Loucy (cell line): ENCODE measurements around the gene SLC43A3.

Source experiments
- H2AFZ ChIP-seq: fragments of 200-600 bp; sonication (generic); 2 replicates; pipeline ENCODE4 v1.6.0; 2016; ENCODE audit warnings: antibody characterized with exemption, mild to moderate bottlenecking, low read length, moderate library complexity
- H3F3A ChIP-seq: fragments of 200-600 bp; 2 replicates; pipeline ENCODE4 v1.6.0; 2016; ENCODE audit warnings: antibody characterized with exemption, low read depth, mild to moderate bottlenecking
- H3K27me3 ChIP-seq: fragments of 200-600 bp; sonication (generic); 2 replicates; pipeline ENCODE4 v1.6.1; 2014; ENCODE audit warnings: low read length, mild to moderate bottlenecking; ENCODE audit not compliant: insufficient read depth, poor library complexity, severe bottlenecking
- H3K36me3 ChIP-seq: fragments of 200-600 bp; sonication (generic); 2 replicates; pipeline ENCODE4 v1.6.1; 2016; ENCODE audit warnings: low read length; ENCODE audit not compliant: insufficient read depth
- H3K4me1 ChIP-seq: fragments of 200-600 bp; sonication (generic); 2 replicates; pipeline ENCODE4 v1.5.1; 2014; ENCODE audit warnings: low read length, mild to moderate bottlenecking; ENCODE audit not compliant: insufficient read depth, poor library complexity, severe bottlenecking
- H3K4me2 ChIP-seq: fragments of 200-600 bp; sonication (generic); 2 replicates; pipeline ENCODE4 v1.6.0; 2014; ENCODE audit warnings: antibody characterized with exemption, low read length, low read depth, mild to moderate bottlenecking; ENCODE audit not compliant: poor library complexity, severe bottlenecking
- H3K4me3 ChIP-seq: fragments of 200-600 bp; sonication (generic); 2 replicates; pipeline ENCODE4 v1.5.1; 2014; ENCODE audit warnings: low read length, mild to moderate bottlenecking, mixed read lengths; ENCODE audit not compliant: poor library complexity, severe bottlenecking
- H3K79me2 ChIP-seq: fragments of 200-600 bp; sonication (generic); 2 replicates; pipeline ENCODE4 v1.6.1; 2014; ENCODE audit warnings: low read length; ENCODE audit not compliant: insufficient read depth
- H3K9ac ChIP-seq: fragments of 200-600 bp; sonication (generic); 2 replicates; pipeline ENCODE4 v1.6.0; 2014; ENCODE audit warnings: mild to moderate bottlenecking, low read depth, low read length, moderate library complexity; ENCODE audit not compliant: poor library complexity, severe bottlenecking
- H3K9me2 ChIP-seq: fragments of 200-600 bp; sonication (generic); replicated peaks from 2 replicates; pipeline ENCODE4 v1.6.1; 2016; ENCODE audit warnings: low read depth, low read length, mixed read lengths
- H3K9me3 ChIP-seq: fragments of 200-600 bp; sonication (generic); 2 replicates; pipeline ENCODE4 v1.6.1; 2014; ENCODE audit warnings: mild to moderate bottlenecking, antibody characterized with exemption, low read length, low read depth; ENCODE audit not compliant: insufficient read depth
- H4K20me1 ChIP-seq: fragments of 200-600 bp; sonication (generic); 2 replicates; pipeline ENCODE4 v1.6.0; 2014; ENCODE audit warnings: antibody characterized with exemption, low read length, mild to moderate bottlenecking; ENCODE audit not compliant: insufficient read depth, poor library complexity, severe bottlenecking
- CTCF ChIP-seq: fragments of 200-600 bp; sonication (generic); conservative IDR thresholded peaks from 2 replicates; pipeline ENCODE4 v1.5.1; 2014; ENCODE audit warnings: mild to moderate bottlenecking, antibody characterized with exemption, low read length
- EZH2phosphoT487 ChIP-seq: fragments of 200-600 bp; IDR thresholded peaks from 2 replicates; pipeline ENCODE4 v1.6.1; 2018; ENCODE audit warnings: antibody characterized with exemption, mild to moderate bottlenecking, moderate library complexity, borderline replicate concordance

Gene SLC43A3

GRCh38 chr11:57357310-57357709 is 69.6 kb downstream of the SLC43A3 start:
- Histone ChIP-seq H3K4me2 (no peak overlapping the region), H3K9ac (peak overlapping the region; percentile 34), H3K4me1 (peaks cover 49% of the 10 kb centered on the region), H3K79me2 (no peaks in the 10 kb centered on the region), H4K20me1 (no peaks in the 10 kb centered on the region), H2AFZ (no peak overlapping the region), H3K9me2 (no peaks in the 10 kb centered on the region), H3F3A (peaks cover 12% of the 10 kb centered on the region), H3K27me3 (no peaks in the 10 kb centered on the region), H3K9me3 (no peaks in the 10 kb centered on the region), H3K4me3 (no peak overlapping the region), H3K36me3 (no peaks in the 10 kb centered on the region)
- TF ChIP-seq CTCF = no peak
- no peak for TF ChIP-seq EZH2phosphoT487
